WERI-Rb-1 (cell line): ENCODE results near the gene IGFBP1.

Experiments
- DNase-seq: peaks from one replicate; pipeline ENCODE4 v3.0.0-alpha.2; 2020
- H3K27ac ChIP-seq: fragments of 250-450 bp; sonication (Bioruptor Pico); 2 replicates; pipeline ENCODE4 v1.5.1; 2020; ENCODE audit warnings: mild to moderate bottlenecking, moderate library complexity
- H3K27me3 ChIP-seq: fragments of 250-450 bp; sonication (Bioruptor Pico); 2 replicates; pipeline ENCODE4 v1.5.1; 2021; ENCODE audit warnings: mild to moderate bottlenecking, low read depth, moderate library complexity; ENCODE audit not compliant: insufficient read depth, severe bottlenecking
- H3K36me3 ChIP-seq: fragments of 250-450 bp; sonication (Bioruptor Pico); 2 replicates; pipeline ENCODE4 v1.5.1; 2020; ENCODE audit warnings: mild to moderate bottlenecking, moderate library complexity
- H3K4me3 ChIP-seq: 2 replicates; pipeline ENCODE4 v1.5.1; 2011; ENCODE audit warnings: low read depth, mild to moderate bottlenecking, control low read depth, low read length
- H3K9me3 ChIP-seq: fragments of 250-450 bp; sonication (Bioruptor Pico); 2 replicates; pipeline ENCODE4 v1.5.1; 2021; ENCODE audit warnings: mild to moderate bottlenecking, moderate library complexity; ENCODE audit not compliant: severe bottlenecking
- TF ChIP-seq, protein P1 (sequence below): IDR thresholded peaks from 2 replicates; pipeline ENCODE4 v1.5.1; 2011; ENCODE audit warnings: low read depth, mild to moderate bottlenecking, control low read depth, inconsistent platforms, low read length

IGFBP1 gene

DNA sequence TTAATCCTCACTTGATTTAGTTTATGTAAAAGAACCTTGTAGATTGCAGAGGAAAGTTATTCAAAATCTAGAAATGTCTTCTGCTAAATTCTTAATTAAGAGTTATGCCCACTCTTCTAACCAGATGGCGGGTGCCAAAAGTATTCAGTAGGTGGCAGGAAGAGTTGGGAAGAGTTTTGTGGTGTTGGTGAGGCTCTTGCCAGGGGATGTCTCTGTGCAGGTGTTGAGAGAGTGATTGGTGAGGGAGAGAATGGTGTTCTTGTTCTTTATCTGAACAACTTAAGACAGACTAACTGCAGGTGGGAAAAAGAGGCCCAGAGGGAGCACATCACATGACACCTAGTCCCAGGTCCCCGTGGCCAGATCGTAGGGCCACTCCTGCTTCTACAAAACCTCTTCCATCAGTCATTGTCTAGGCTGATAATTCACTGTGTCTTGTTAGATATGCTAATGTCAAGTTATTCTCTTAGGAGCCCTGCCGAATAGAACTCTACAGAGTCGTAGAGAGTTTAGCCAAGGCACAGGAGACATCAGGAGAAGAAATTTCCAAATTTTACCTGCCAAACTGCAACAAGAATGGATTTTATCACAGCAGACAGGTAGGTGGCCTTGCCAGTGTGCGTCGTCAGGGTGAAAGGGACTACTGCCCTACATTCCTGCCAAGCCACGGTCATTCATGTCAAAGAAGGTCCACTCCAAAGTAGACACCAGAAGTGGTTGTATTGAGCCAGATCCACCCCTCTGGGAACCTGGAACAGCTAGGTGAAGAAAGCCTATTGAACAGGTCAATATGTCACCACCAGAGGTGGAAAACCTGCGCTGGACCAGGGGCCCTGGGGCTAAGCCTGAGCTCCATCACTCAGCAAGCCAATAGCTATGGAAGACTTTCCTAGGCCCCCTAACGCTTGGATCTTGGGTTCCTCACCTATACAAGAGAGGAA is 3.4 kb downstream of the IGFBP1 start:
- H3K36me3 ChIP-seq = no peaks in the 10 kb centered on the region
- DNase-seq = no peak
- H3K27ac ChIP-seq = no peak overlapping the region
- H3K27me3 ChIP-seq = peaks cover 43% of the 10 kb centered on the region
- TF ChIP-seq, protein P1, sequence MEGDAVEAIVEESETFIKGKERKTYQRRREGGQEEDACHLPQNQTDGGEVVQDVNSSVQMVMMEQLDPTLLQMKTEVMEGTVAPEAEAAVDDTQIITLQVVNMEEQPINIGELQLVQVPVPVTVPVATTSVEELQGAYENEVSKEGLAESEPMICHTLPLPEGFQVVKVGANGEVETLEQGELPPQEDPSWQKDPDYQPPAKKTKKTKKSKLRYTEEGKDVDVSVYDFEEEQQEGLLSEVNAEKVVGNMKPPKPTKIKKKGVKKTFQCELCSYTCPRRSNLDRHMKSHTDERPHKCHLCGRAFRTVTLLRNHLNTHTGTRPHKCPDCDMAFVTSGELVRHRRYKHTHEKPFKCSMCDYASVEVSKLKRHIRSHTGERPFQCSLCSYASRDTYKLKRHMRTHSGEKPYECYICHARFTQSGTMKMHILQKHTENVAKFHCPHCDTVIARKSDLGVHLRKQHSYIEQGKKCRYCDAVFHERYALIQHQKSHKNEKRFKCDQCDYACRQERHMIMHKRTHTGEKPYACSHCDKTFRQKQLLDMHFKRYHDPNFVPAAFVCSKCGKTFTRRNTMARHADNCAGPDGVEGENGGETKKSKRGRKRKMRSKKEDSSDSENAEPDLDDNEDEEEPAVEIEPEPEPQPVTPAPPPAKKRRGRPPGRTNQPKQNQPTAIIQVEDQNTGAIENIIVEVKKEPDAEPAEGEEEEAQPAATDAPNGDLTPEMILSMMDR = no peak
- H3K4me3 ChIP-seq = no peak overlapping the region
- H3K9me3 ChIP-seq = no peaks in the 10 kb centered on the region

GRCh38 chr7:45892407-45893035 is 4.2 kb downstream of the IGFBP1 start:
- no peaks in the 10 kb centered on the region for H3K36me3 ChIP-seq
- DNase-seq = no peak
- TF ChIP-seq, protein P1 = no peak
- H3K4me3 ChIP-seq = no peak overlapping the region
- H3K27ac ChIP-seq = no peak overlapping the region
- H3K9me3 ChIP-seq = no peaks in the 10 kb centered on the region
- peaks cover 37% of the 10 kb centered on the region for H3K27me3 ChIP-seq

DNA sequence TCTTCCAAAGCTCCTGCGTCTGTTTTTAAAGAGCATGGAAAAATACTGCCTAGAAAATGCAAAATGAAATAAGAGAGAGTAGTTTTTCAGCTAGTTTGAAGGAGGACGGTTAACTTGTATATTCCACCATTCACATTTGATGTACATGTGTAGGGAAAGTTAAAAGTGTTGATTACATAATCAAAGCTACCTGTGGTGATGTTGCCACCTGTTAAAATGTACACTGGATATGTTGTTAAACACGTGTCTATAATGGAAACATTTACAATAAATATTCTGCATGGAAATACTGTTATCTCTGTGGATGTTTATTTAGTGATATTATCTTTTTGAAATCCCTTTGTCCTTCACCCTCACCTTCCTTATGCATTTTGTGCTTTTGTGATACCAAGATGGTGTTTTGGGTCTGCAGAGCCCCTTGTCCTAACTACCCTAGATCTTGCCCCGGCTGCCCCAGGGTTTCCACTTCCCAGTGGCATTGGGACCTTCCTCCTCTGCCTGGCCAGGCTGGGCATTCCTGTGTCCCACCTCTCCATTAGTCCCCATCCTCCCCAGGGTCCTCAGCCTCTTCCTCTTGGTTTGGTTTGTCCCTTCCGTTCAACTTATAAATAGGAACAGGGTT is 5.2 kb downstream of the IGFBP1 start:
- H3K9me3 ChIP-seq = no peaks in the 10 kb centered on the region
- H3K36me3 ChIP-seq = no peaks in the 10 kb centered on the region
- TF ChIP-seq, protein P1 = no peak
- no peak for DNase-seq
- peaks cover 28% of the 10 kb centered on the region for H3K27me3 ChIP-seq
- H3K27ac ChIP-seq = no peak overlapping the region
- no peak overlapping the region for H3K4me3 ChIP-seq

DNA sequence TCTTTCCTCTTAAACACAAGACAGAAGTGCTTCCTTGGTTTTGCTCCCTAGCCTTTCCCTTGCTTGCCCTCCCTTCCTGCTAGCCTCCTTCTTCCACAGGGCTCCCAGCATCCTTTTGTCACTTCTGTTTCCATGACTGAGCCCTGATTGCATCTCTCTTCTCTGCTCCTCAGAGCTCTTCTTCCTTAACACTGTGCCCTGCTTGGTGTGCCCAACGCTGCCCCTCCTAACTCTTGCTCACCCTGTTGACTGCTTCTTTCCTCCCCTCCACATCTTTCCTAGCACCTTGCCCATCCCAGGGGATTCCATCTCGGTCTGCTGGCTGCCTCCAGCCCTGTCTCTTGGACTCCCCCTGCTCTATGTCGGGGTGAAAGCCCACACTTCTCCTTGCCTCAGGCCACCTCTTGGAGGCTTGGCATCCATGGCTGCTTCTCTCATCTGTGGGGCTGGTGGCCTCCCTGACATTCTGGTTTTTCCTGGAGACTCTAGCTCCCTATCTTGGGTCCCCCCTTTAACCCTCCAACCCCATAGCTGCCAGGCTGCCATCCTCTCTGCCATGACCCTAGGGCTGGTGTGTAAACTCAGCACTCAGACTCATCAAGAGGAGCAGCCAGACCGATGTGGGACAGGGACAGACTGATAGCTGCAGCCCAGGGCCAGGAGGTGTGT is 5.8 kb downstream of the IGFBP1 start:
- peaks cover 23% of the 10 kb centered on the region for H3K27me3 ChIP-seq
- H3K27ac ChIP-seq = no peak overlapping the region
- TF ChIP-seq, protein P1 = no peak
- no peak overlapping the region for H3K4me3 ChIP-seq
- no peaks in the 10 kb centered on the region for H3K36me3 ChIP-seq
- no peaks in the 10 kb centered on the region for H3K9me3 ChIP-seq
- no peak for DNase-seq

GRCh38 chr7:45894665-45895062 is 6.4 kb downstream of the IGFBP1 start:
- DNase-seq = no peak
- no peak overlapping the region for H3K27ac ChIP-seq

More at GRCh38 chr7:45894665-45895062, 6.4 kb downstream of the IGFBP1 start:
- Histone ChIP-seq H3K4me3 (no peak overlapping the region), H3K36me3 (no peaks in the 10 kb centered on the region), H3K27me3 (peaks cover 18% of the 10 kb centered on the region), H3K9me3 (no peaks in the 10 kb centered on the region)
- TF ChIP-seq, protein P1 = no peak
